WTC11 (cell line): Measurements from ENCODE around the gene TMEM134.

Experiments used
- ATF2 ChIP-seq: sonication (generic); formaldehyde crosslinking; IDR thresholded peaks from 2 replicates; pipeline ENCODE4 v1.8.1; 2022; ENCODE audit warnings: low read depth, missing genetic modification reagents, borderline replicate concordance
- ATF3 ChIP-seq: sonication (generic); formaldehyde crosslinking; conservative IDR thresholded peaks from 2 replicates; pipeline ENCODE4 v1.8.1; 2022; ENCODE audit warnings: mild to moderate bottlenecking, missing genetic modification reagents
- CREB1 ChIP-seq: sonication (generic); formaldehyde crosslinking; IDR thresholded peaks from 2 replicates; pipeline ENCODE4 v1.8.0; 2023; ENCODE audit warnings: mild to moderate bottlenecking, missing genetic modification reagents
- CTCF ChIP-seq: fragments of 200-600 bp; IDR thresholded peaks from 2 replicates; pipeline ENCODE4 v1.8.0; 2022; ENCODE audit warnings: antibody characterized with exemption
- HMGXB4 ChIP-seq: sonication (generic); formaldehyde crosslinking; IDR thresholded peaks from 2 replicates; pipeline ENCODE4 v1.8.1; 2023; ENCODE audit warnings: mild to moderate bottlenecking, moderate library complexity, missing genetic modification reagents
- MAX ChIP-seq: sonication (generic); formaldehyde crosslinking; IDR thresholded peaks from 2 replicates; pipeline ENCODE4 v1.8.0; 2022; ENCODE audit warnings: mild to moderate bottlenecking, missing genetic modification reagents
- MYBL2 ChIP-seq: sonication (generic); formaldehyde crosslinking; IDR thresholded peaks from 2 replicates; pipeline ENCODE4 v1.8.1; 2023; ENCODE audit warnings: mild to moderate bottlenecking, moderate library complexity, missing genetic modification reagents
- RELA ChIP-seq: sonication (generic); formaldehyde crosslinking; IDR thresholded peaks from 2 replicates; pipeline ENCODE4 v1.8.1; 2022; ENCODE audit warnings: missing genetic modification reagents, mild to moderate bottlenecking, borderline replicate concordance
- TP53 ChIP-seq: sonication (generic); formaldehyde crosslinking; IDR thresholded peaks from 2 replicates; pipeline ENCODE4 v1.8.1; 2023; ENCODE audit warnings: mild to moderate bottlenecking, missing genetic modification reagents
- USF1 ChIP-seq: sonication (generic); formaldehyde crosslinking; IDR thresholded peaks from 2 replicates; pipeline ENCODE4 v1.8.0; 2022; ENCODE audit warnings: mild to moderate bottlenecking, missing genetic modification reagents
- ZNF512 ChIP-seq: sonication (generic); formaldehyde crosslinking; IDR thresholded peaks from 2 replicates; pipeline ENCODE4 v1.8.1; 2022; ENCODE audit warnings: missing genetic modification reagents, borderline replicate concordance

GRCh38 chr11:67420147-67420645 is 48.9 kb downstream of the TMEM134 start:
- TF ChIP-seq CTCF (no peak), ATF3 (no peak), HMGXB4 (no peak), ZNF512 (no peak), MAX (CRISPR knock-in tag) (no peak), MYBL2 (CRISPR knock-in tag) (no peak), USF1 (no peak), TP53 (CRISPR knock-in tag) (no peak), RELA (CRISPR knock-in tag) (no peak), CREB1 (CRISPR knock-in tag) (no peak), ATF2 (CRISPR knock-in tag) (no peak)
